ENCODE results near the gene OPN1MW.
"Not testable (repeated sequence)": the region's sequence is repeated elsewhere in the genome, so short reads cannot be mapped to it uniquely, and the experiment has no call there.

OPN1MW gene

GRCh38 chrX:154182296-154182695 lies at the start of gene OPN1MW:
OPN1MW (plus strand) TSS chrX:154182596; CDS start chrX:154182678, 82 bp downstream.
- not testable (repeated sequence) for H3K4me3 ChIP-seq (ENCODE audit: low read length); H3K9me3 ChIP-seq (ENCODE audit: control insufficient read depth, low read length); H3K4me1 ChIP-seq (ENCODE audit: control insufficient read depth, insufficient read depth, low read length); H3K36me3 ChIP-seq (ENCODE audit: control insufficient read depth, insufficient read depth, low read length, severe bottlenecking); DNase-seq (ENCODE audit: low read depth); H3K9ac ChIP-seq (ENCODE audit: low read length); H3K27me3 ChIP-seq (replicated peaks; ENCODE audit: control insufficient read depth, insufficient read depth, low read length)

DNA sequence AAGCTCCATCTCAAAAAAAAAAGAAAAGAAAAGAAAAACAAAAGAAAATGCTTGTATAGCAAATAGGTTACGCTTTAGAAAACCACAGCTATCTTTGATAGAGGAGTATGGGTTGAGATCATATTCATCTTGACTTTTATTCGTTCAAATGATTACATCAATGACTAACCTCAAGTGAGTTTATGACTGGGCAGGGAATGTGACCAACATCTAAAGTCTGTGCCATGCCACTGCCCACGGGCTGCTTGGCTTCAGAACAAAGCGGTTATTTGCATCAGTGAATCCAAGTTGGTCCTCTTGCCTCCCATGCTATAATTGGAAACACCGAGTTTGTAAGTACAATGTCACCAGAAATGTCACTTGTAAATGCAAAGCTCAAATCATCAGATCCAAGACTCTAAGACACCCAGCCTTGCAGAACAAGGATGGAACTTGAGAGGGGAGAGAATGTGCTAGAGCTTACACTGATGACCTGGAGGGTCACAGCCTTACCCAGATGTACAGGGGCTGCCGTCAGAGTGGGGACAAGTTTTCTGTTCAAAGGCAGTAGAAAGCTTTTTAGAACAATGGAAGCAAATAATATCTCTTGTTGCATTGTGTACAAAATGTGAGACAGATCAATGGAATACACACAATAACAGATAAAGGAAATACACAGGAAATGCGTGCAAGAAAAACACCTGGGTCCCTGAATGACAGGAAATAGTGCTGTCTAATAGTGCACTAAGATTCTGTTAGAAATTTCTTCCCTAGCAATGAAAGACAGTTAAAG lies 46.8 kb upstream of the OPN1MW start:
- Histone ChIP-seq H3K4me3 (ENCODE audit: low read length) (no peak overlapping the region), H3K9me3 (ENCODE audit: control insufficient read depth, low read length) (no peaks in the 10 kb centered on the region), H3K36me3 (ENCODE audit: control insufficient read depth, insufficient read depth, low read length, severe bottlenecking) (no peaks in the 10 kb centered on the region), H3K9ac (ENCODE audit: low read length) (no peak overlapping the region), H3K4me1 (ENCODE audit: control insufficient read depth, insufficient read depth, low read length) (no peaks in the 10 kb centered on the region), H3K27me3 (replicated peaks; ENCODE audit: control insufficient read depth, insufficient read depth, low read length) (peaks cover 24% of the 10 kb centered on the region)
- DNase-seq (ENCODE audit: low read depth): no peak

- H3K4me3 ChIP-seq (ENCODE audit: low read length): peak overlapping the region; percentile 42
- peak overlapping the region; percentile 52 for H3K9ac ChIP-seq (ENCODE audit: low read length)
- no peaks in the 10 kb centered on the region for H3K36me3 ChIP-seq (ENCODE audit: control insufficient read depth, insufficient read depth, low read length, severe bottlenecking)
- H3K4me1 ChIP-seq (ENCODE audit: control insufficient read depth, insufficient read depth, low read length): no peaks in the 10 kb centered on the region
- peaks cover 26% of the 10 kb centered on the region for H3K27me3 ChIP-seq (replicated peaks; ENCODE audit: control insufficient read depth, insufficient read depth, low read length)
- peak; percentile 77 for DNase-seq (ENCODE audit: low read depth)
- no peaks in the 10 kb centered on the region for H3K9me3 ChIP-seq (ENCODE audit: control insufficient read depth, low read length)
Measured at GRCh38 chrX:154136627-154137161, 45.7 kb upstream of the OPN1MW start.

DNA sequence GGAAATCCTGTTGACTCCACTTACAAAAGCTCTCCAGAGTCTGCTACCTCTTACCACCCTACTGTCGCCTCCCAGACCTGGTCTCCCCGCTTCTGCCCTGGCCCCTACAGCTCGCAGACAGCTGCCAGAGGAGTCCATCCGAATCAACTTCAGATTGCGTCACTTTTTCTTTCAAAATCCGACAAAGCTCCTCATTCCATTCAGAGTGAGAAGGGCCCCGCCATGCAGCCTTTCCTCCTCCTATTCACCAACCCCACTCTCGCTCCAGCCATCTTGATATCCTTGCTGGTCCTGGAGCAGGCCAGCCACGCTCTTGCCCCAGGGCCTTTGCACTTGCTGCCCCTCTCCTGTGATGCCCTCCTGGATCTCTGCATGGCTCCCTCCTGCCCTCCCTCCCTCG lies 43.5 kb upstream of the OPN1MW start:
- H3K27me3 ChIP-seq (replicated peaks; ENCODE audit: control insufficient read depth, insufficient read depth, low read length): peaks cover 22% of the 10 kb centered on the region
- DNase-seq (ENCODE audit: low read depth): no peak
- no peak overlapping the region for H3K9ac ChIP-seq (ENCODE audit: low read length)
- H3K4me1 ChIP-seq (ENCODE audit: control insufficient read depth, insufficient read depth, low read length): no peaks in the 10 kb centered on the region
- H3K4me3 ChIP-seq (ENCODE audit: low read length): no peak overlapping the region
- H3K9me3 ChIP-seq (ENCODE audit: control insufficient read depth, low read length): peaks cover 3% of the 10 kb centered on the region
- H3K36me3 ChIP-seq (ENCODE audit: control insufficient read depth, insufficient read depth, low read length, severe bottlenecking): no peaks in the 10 kb centered on the region

DNA sequence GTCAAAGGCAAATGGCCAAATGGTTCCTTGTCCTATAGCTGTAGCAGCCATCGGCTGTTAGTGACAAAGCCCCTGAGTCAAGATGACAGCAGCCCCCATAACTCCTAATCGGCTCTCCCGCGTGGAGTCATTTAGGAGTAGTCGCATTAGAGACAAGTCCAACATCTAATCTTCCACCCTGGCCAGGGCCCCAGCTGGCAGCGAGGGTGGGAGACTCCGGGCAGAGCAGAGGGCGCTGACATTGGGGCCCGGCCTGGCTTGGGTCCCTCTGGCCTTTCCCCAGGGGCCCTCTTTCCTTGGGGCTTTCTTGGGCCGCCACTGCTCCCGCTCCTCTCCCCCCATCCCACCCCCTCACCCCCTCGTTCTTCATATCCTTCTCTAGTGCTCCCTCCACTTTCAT lies 42.2 kb upstream of the OPN1MW start:
- Histone ChIP-seq H3K4me3 (ENCODE audit: low read length) (no peak overlapping the region), H3K9ac (ENCODE audit: low read length) (no peak overlapping the region), H3K4me1 (ENCODE audit: control insufficient read depth, insufficient read depth, low read length) (no peaks in the 10 kb centered on the region), H3K27me3 (replicated peaks; ENCODE audit: control insufficient read depth, insufficient read depth, low read length) (peaks cover 19% of the 10 kb centered on the region), H3K9me3 (ENCODE audit: control insufficient read depth, low read length) (peaks cover 3% of the 10 kb centered on the region), H3K36me3 (ENCODE audit: control insufficient read depth, insufficient read depth, low read length, severe bottlenecking) (no peaks in the 10 kb centered on the region)
- DNase-seq (ENCODE audit: low read depth): no peak

GRCh38 chrX:154140742-154141141 lies 41.7 kb upstream of the OPN1MW start:
- H3K4me3 ChIP-seq (ENCODE audit: low read length): no peak overlapping the region
- no peak overlapping the region for H3K9ac ChIP-seq (ENCODE audit: low read length)
- H3K4me1 ChIP-seq (ENCODE audit: control insufficient read depth, insufficient read depth, low read length): no peaks in the 10 kb centered on the region
- no peak for DNase-seq (ENCODE audit: low read depth)
- H3K36me3 ChIP-seq (ENCODE audit: control insufficient read depth, insufficient read depth, low read length, severe bottlenecking): no peaks in the 10 kb centered on the region
- H3K27me3 ChIP-seq (replicated peaks; ENCODE audit: control insufficient read depth, insufficient read depth, low read length): peaks cover 15% of the 10 kb centered on the region
- peaks cover 3% of the 10 kb centered on the region for H3K9me3 ChIP-seq (ENCODE audit: control insufficient read depth, low read length)

GRCh38 chrX:154142386-154142785 lies 40.0 kb upstream of the OPN1MW start:
- H3K4me3 ChIP-seq (ENCODE audit: low read length): no peak overlapping the region
- peaks cover 3% of the 10 kb centered on the region for H3K9me3 ChIP-seq (ENCODE audit: control insufficient read depth, low read length)
- H3K9ac ChIP-seq (ENCODE audit: low read length): no peak overlapping the region
- DNase-seq (ENCODE audit: low read depth): no peak
- H3K36me3 ChIP-seq (ENCODE audit: control insufficient read depth, insufficient read depth, low read length, severe bottlenecking): no peaks in the 10 kb centered on the region
- H3K27me3 ChIP-seq (replicated peaks; ENCODE audit: control insufficient read depth, insufficient read depth, low read length): peaks cover 13% of the 10 kb centered on the region
- H3K4me1 ChIP-seq (ENCODE audit: control insufficient read depth, insufficient read depth, low read length): no peaks in the 10 kb centered on the region

- H3K4me1 ChIP-seq (ENCODE audit: control insufficient read depth, insufficient read depth, low read length): no peaks in the 10 kb centered on the region
Measured at GRCh38 chrX:154142950-154143745, 39.2 kb upstream of the OPN1MW start.

DNA sequence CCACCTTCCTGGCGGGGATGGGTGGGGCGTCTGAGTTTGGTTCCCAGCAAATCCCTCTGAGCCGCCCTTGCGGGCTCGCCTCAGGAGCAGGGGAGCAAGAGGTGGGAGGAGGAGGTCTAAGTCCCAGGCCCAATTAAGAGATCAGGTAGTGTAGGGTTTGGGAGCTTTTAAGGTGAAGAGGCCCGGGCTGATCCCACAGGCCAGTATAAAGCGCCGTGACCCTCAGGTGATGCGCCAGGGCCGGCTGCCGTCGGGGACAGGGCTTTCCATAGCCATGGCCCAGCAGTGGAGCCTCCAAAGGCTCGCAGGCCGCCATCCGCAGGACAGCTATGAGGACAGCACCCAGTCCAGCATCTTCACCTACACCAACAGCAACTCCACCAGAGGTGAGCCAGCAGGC lies 38.4 kb upstream of the OPN1MW start, which contains the start of gene OPN1LW:
OPN1LW (plus strand) TSS at position 234 of the 400 bp plus-strand sequence; CDS start at position 275, 41 bp downstream.
- H3K9me3 ChIP-seq (ENCODE audit: control insufficient read depth, low read length); H3K4me1 ChIP-seq (ENCODE audit: control insufficient read depth, insufficient read depth, low read length); H3K9ac ChIP-seq (ENCODE audit: low read length); H3K4me3 ChIP-seq (ENCODE audit: low read length); H3K36me3 ChIP-seq (ENCODE audit: control insufficient read depth, insufficient read depth, low read length, severe bottlenecking); DNase-seq (ENCODE audit: low read depth): not testable (repeated sequence)
- H3K27me3 ChIP-seq (replicated peaks; ENCODE audit: control insufficient read depth, insufficient read depth, low read length): peaks cover 13% of the 10 kb centered on the region

More at GRCh38 chrX:154142950-154143745, 39.2 kb upstream of the OPN1MW start:
- peaks cover 3% of the 10 kb centered on the region for H3K9me3 ChIP-seq (ENCODE audit: control insufficient read depth, low read length)
- no peaks in the 10 kb centered on the region for H3K36me3 ChIP-seq (ENCODE audit: control insufficient read depth, insufficient read depth, low read length, severe bottlenecking)
- no peak overlapping the region for H3K4me3 ChIP-seq (ENCODE audit: low read length)
- no peak overlapping the region for H3K9ac ChIP-seq (ENCODE audit: low read length)
- H3K27me3 ChIP-seq (replicated peaks; ENCODE audit: control insufficient read depth, insufficient read depth, low read length): peaks cover 13% of the 10 kb centered on the region
- DNase-seq (ENCODE audit: low read depth): no peak

DNA sequence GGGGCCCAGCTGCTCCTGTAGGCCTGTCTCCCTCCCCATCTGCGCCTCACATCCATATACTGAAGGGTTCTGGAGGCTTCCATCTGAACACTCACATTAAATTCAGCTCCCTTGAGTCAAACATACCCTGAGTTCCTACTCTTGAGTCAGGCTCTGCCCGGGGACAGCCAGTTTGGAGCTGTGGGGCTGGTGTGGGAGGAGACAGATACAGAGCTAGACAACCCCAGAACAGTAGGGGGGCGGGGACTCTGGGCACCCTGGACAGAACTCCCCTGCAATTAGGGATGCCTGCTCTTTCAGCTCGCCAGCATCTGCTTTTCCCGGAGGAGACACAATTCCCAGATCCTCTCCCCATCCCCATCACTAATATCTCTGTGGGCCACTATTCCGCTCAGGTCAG lies 31.4 kb upstream of the OPN1MW start:
- not testable (repeated sequence) for H3K36me3 ChIP-seq (ENCODE audit: control insufficient read depth, insufficient read depth, low read length, severe bottlenecking); H3K4me3 ChIP-seq (ENCODE audit: low read length); H3K9ac ChIP-seq (ENCODE audit: low read length); DNase-seq (ENCODE audit: low read depth); H3K27me3 ChIP-seq (replicated peaks; ENCODE audit: control insufficient read depth, insufficient read depth, low read length); H3K9me3 ChIP-seq (ENCODE audit: control insufficient read depth, low read length); H3K4me1 ChIP-seq (ENCODE audit: control insufficient read depth, insufficient read depth, low read length)

DNA sequence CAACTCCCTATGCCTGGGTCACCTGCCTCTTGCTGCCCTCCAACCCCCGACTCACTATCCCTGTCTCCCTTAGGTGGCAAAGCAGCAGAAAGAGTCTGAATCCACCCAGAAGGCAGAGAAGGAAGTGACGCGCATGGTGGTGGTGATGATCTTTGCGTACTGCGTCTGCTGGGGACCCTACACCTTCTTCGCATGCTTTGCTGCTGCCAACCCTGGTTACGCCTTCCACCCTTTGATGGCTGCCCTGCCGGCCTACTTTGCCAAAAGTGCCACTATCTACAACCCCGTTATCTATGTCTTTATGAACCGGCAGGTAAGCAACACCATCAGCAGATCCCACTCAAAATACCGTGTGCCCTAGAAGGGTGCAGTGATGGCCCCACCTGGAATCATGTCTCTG lies 26.2 kb upstream of the OPN1MW start:
- not testable (repeated sequence) for H3K9ac ChIP-seq (ENCODE audit: low read length); H3K9me3 ChIP-seq (ENCODE audit: control insufficient read depth, low read length); DNase-seq (ENCODE audit: low read depth); H3K27me3 ChIP-seq (replicated peaks; ENCODE audit: control insufficient read depth, insufficient read depth, low read length); H3K36me3 ChIP-seq (ENCODE audit: control insufficient read depth, insufficient read depth, low read length, severe bottlenecking); H3K4me3 ChIP-seq (ENCODE audit: low read length); H3K4me1 ChIP-seq (ENCODE audit: control insufficient read depth, insufficient read depth, low read length)
